Tibial artery (tissue), 4 donors: ENCODE data around the gene WDR4.
"Not testable (repeated sequence)": the region's sequence is repeated elsewhere in the genome, so short reads cannot be mapped to it uniquely, and the experiment has no call there.

Experiments
- DNase-seq, 2 donors: peaks; one replicate each; pipeline ENCODE4 v3.0.0-alpha.2; 2019
- H3K27ac ChIP-seq, 2 donors: fragments of 200-600 bp; sonication (generic) in 1 of 2; 1 replicate in 1 of 2; 2 replicates in 1 of 2; pipeline ENCODE4 v1.5.1; 2018 to 2019; ENCODE audit warnings: mild to moderate bottlenecking in 1 of 2
- H3K27me3 ChIP-seq, 2 donors: fragments of 200-600 bp; sonication (generic) in 1 of 2; one replicate each; pipeline versions ENCODE4 v1.5.1 to v1.6.0; 2016 to 2019
- H3K36me3 ChIP-seq, 3 donors: fragments of 200-600 bp; sonication (generic) in 2 of 3; one replicate each; pipeline ENCODE4 v1.5.1; 2016 to 2019; ENCODE audit warnings: mild to moderate bottlenecking in 2 of 3
- H3K4me1 ChIP-seq, 4 donors: fragments of 200-600 bp; sonication (generic) in 2 of 4; 1 replicate in 3 of 4; 2 replicates in 1 of 4; pipeline ENCODE4 v1.5.1; 2016 to 2019
- H3K4me3 ChIP-seq, 2 donors: fragments of 200-600 bp; sonication (generic) in 1 of 2; 1 replicate in 1 of 2; 2 replicates in 1 of 2; pipeline ENCODE4 v1.5.1; 2018 to 2019; ENCODE audit warnings: mild to moderate bottlenecking in 2 of 2
- H3K9me3 ChIP-seq, 3 donors: fragments of 200-600 bp; sonication (generic) in 1 of 3; one replicate each; pipeline ENCODE4 v1.5.1; 2016 to 2019
- intact Hi-C: fragments of 100-400 bp; cut with DNase I; formaldehyde crosslinking; loops from one replicate; pipeline ENCODE4 v1.15.0; 2023; ENCODE audit warnings: low total_unique reads
- TF ChIP-seq, protein P1 (sequence below), 2 experiments: fragments of 200-600 bp in 1 of 2; fragments of 450-650 bp in 1 of 2; IDR thresholded peaks; one replicate each; pipeline ENCODE4 v1.5.1; 2017 to 2019; ENCODE audit warnings: antibody characterized with exemption in 2 of 2, mild to moderate bottlenecking in 1 of 2, moderate library complexity in 1 of 2

Gene WDR4

DNA sequence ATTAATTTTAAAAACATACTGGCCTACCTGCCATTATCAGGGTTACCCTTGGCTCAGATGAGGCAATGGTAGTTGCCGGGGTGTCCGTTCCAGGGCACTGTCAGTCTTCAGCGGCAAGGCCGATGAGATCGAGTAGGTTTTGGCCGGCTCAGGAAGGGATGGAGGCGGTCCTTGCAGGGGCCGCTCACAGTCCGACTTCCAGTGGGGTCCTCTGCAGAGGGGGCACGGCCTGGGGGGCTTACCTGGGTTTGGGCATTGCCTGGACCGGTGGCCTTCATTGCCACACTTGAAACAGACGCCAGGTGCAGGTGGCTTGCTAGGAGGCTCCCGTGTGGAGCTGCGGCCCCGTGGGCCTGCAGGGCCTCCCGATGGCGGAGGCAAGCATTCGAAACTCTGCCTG lies 43.6 kb upstream of the WDR4 start:
- TF ChIP-seq, protein P1, sequence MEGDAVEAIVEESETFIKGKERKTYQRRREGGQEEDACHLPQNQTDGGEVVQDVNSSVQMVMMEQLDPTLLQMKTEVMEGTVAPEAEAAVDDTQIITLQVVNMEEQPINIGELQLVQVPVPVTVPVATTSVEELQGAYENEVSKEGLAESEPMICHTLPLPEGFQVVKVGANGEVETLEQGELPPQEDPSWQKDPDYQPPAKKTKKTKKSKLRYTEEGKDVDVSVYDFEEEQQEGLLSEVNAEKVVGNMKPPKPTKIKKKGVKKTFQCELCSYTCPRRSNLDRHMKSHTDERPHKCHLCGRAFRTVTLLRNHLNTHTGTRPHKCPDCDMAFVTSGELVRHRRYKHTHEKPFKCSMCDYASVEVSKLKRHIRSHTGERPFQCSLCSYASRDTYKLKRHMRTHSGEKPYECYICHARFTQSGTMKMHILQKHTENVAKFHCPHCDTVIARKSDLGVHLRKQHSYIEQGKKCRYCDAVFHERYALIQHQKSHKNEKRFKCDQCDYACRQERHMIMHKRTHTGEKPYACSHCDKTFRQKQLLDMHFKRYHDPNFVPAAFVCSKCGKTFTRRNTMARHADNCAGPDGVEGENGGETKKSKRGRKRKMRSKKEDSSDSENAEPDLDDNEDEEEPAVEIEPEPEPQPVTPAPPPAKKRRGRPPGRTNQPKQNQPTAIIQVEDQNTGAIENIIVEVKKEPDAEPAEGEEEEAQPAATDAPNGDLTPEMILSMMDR (IDR thresholded peaks at IDR 0.05), result no peak
- Histone ChIP-seq H3K4me1 (peaks cover 0 to 10% (median 3%) of the 10 kb centered on the region in 4 donors), H3K27me3 (no peaks in the 10 kb centered on the region), H3K36me3 (no peaks in the 10 kb centered on the region), H3K9me3 (no peaks in the 10 kb centered on the region), H3K4me3 (no peak overlapping the region), H3K27ac (no peak overlapping the region)
- no peak for DNase-seq
- intact Hi-C loops, result loop anchor here (10.0 kb wide), 1 partner anchor 52 kb away; the partner anchor contains the start of gene PKNOX1

DNA sequence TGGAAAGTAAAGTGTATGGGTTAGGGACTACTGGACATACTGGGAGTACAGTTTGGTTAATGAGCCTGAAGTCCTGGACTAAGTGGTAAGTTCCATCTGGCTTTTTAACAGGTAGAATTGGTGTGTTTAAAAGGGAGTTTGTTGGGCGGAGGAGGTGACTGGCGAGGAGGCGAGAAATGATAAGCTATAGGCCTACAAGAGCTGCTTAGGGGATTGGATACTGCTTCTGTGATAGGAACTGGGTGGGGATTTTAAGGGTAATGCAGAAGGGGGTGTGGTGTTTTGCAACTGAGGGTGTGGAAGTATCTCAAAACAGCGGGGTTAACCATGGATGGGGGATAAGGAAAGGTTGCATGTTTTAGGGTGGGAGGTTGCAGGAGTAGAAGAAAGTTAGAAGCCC lies 42.6 kb upstream of the WDR4 start:
- Histone ChIP-seq H3K27me3 (no peaks in the 10 kb centered on the region), H3K36me3 (no peaks in the 10 kb centered on the region), H3K27ac (no peak overlapping the region), H3K4me1 (peaks cover 0 to 10% (median 3%) of the 10 kb centered on the region in 4 donors), H3K4me3 (no peak overlapping the region), H3K9me3 (no peaks in the 10 kb centered on the region)
- TF ChIP-seq, protein P1 (IDR thresholded peaks at IDR 0.05), result no peak
- intact Hi-C loops, result loop anchor here (10.0 kb wide), 1 partner anchor 53 kb away; the partner anchor contains the start of gene PKNOX1
- no peak for DNase-seq

DNA sequence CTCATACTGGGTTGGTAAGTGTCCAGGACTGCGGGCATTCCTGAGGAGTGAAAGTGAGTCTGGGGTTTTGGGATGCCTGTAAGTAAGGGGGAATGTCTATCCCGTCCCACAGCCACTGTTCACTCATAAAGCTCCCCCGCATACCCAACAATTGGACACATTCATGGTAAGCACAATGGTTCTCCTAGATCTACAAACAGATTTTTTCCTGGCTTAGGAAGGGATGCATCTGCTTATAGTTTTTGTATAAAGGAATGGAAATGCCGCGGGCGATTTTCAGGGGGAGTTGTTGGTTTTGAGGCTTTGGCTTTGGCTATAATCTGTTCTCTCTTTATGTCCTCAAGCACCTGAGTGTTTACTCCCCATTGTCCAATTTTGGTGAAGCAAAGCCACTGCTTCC lies 39.0 kb upstream of the WDR4 start:
- intact Hi-C loops, result no loop called here
- TF ChIP-seq, protein P1 (IDR thresholded peaks at IDR 0.05), result no peak
- no peaks in the 10 kb centered on the region for H3K27me3 ChIP-seq
- no peak overlapping the region for H3K4me3 ChIP-seq
- no peaks in the 10 kb centered on the region for H3K9me3 ChIP-seq
- H3K27ac ChIP-seq, result no peak overlapping the region
- H3K4me1 ChIP-seq, result no peaks in the 10 kb centered on the region
- DNase-seq, result no peak
- peaks cover 0 to 3% (median 0%) of the 10 kb centered on the region in 3 donors for H3K36me3 ChIP-seq

DNA sequence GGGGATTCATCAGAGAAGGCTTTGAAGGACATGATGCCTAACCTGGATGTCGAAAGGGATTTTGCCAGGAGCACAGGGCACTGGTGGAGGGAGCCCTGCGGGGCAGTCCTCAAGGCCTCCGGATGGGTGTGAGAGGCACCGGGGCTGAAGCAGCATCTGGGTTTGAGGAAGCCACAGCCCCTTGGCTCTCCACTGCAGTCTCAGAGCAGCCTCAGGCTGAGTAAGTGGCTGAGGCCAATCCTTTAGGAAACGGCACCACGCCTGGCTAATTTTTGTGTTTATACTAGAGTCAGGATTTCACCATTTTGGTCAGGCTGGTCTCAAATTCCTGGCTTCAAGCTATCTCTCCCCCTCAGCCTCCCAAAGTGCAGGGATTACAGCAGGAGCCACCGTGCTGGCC lies 34.1 kb upstream of the WDR4 start:
- Histone ChIP-seq H3K27me3 (no peaks in the 10 kb centered on the region), H3K4me1 (no peaks in the 10 kb centered on the region), H3K4me3 (no peak overlapping the region), H3K9me3 (no peaks in the 10 kb centered on the region), H3K27ac (no peak overlapping the region), H3K36me3 (peaks cover 31 to 41% (median 38%) of the 10 kb centered on the region in 3 donors)
- no peak for DNase-seq
- TF ChIP-seq, protein P1 (IDR thresholded peaks at IDR 0.05), result no peak
- intact Hi-C loops, result no loop called here

DNA sequence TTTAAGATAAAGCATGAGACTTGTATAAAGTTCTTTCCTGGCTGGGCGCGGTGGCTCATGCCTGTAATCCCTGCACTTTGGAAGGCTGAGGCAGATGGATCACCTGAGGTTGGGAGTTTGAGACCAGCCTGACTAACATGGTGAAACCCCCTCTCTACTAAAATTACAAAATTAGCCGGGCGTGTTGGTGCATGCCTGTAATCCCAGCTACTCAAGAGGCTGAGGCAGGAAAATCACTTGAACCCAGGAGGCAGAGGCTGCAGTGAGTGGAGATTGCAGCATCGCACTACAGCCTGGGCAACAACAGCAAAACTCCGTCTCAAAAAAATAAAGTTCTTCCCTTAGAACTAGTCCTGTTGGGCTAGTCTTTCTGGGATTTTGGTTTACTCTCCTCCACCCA lies 32.6 kb upstream of the WDR4 start:
- H3K27ac ChIP-seq, H3K27me3 ChIP-seq, DNase-seq, intact Hi-C loops, H3K4me3 ChIP-seq, H3K4me1 ChIP-seq, H3K9me3 ChIP-seq: not testable (repeated sequence)
- H3K36me3 ChIP-seq, result peaks cover 38 to 56% (median 52%) of the 10 kb centered on the region in 3 donors

DNA sequence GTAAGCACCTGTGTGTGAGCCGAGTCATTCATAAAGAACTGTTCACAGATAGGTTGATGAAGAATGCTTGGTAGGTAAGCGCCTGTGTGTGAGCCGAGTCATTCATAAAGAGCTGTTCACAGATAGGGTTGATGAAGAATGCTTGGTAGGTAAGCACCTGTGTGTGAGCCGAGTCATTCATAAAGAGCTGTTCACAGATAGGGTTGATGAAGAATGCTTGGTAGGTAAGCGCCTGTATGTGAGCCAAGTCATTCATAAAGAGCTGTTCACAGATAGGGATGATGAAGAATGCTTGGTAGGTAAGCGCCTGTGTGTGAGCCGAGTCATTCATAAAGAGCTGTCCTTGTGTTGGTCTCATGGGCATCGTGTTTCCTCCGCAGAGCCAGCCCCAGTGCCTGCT lies 29.1 kb upstream of the WDR4 start:
- H3K27ac ChIP-seq, H3K4me3 ChIP-seq, H3K4me1 ChIP-seq, DNase-seq, H3K27me3 ChIP-seq, H3K9me3 ChIP-seq, intact Hi-C loops: not testable (repeated sequence)
- H3K36me3 ChIP-seq, result peaks cover 66 to 86% (median 85%) of the 10 kb centered on the region in 3 donors

DNA sequence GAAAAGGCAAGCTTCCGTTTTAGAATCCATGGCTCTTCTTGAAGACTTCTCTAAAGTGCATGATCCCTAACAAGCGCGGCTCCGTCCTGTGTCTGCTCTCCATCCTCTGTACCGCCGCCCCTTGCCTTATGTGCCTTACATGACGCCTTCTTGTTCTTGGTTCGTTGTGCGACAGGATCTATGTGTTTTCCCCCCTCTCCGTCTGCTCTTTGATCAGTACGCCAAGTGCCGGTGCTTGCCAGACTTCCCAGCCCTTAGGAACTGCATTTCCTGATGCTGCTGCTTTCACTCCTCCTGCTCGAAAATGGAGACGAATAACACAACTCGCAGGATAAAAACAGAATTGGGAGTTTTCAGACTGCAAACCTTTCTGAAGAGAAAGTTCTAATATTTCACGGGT lies 26.9 kb upstream of the WDR4 start:
- Histone ChIP-seq H3K27ac (no peak overlapping the region), H3K9me3 (no peaks in the 10 kb centered on the region), H3K27me3 (no peaks in the 10 kb centered on the region), H3K4me1 (no peaks in the 10 kb centered on the region), H3K4me3 (no peak overlapping the region), H3K36me3 (peaks cover 62 to 92% (median 79%) of the 10 kb centered on the region in 3 donors)
- no peak for DNase-seq
- intact Hi-C loops, result no loop called here
- TF ChIP-seq, protein P1 (IDR thresholded peaks at IDR 0.05), result no peak
